SJCRH30 (cell line): Measurements from ENCODE around the gene SYNRG. TPM values are rescaled to one million over a fixed set of nuclear protein-coding genes. Genes with fewer than 3 reads are reported as not detected.
"Not testable (repeated sequence)": the region's sequence is repeated elsewhere in the genome, so short reads cannot be mapped to it uniquely, and the experiment has no call there.

Experiments
- DNase-seq, 2 experiments: peaks; one replicate each; pipeline ENCODE4 v3.0.0-alpha.2; 2015 to 2020
- H3K27ac ChIP-seq: fragments of 250-450 bp; sonication (Bioruptor Pico); 2 replicates; pipeline ENCODE4 v1.5.1; 2020; ENCODE audit warnings: mild to moderate bottlenecking, moderate library complexity
- H3K27me3 ChIP-seq: fragments of 250-450 bp; sonication (Bioruptor Pico); 2 replicates; pipeline ENCODE4 v1.5.1; 2020; ENCODE audit warnings: mild to moderate bottlenecking, moderate library complexity
- H3K36me3 ChIP-seq: fragments of 250-450 bp; sonication (Bioruptor Pico); 2 replicates; pipeline ENCODE4 v1.5.1; 2020; ENCODE audit warnings: mild to moderate bottlenecking, moderate library complexity
- H3K4me1 ChIP-seq: fragments of 250-450 bp; sonication (Bioruptor Pico); 2 replicates; pipeline ENCODE4 v1.5.1; 2020; ENCODE audit warnings: mild to moderate bottlenecking, moderate library complexity
- H3K4me3 ChIP-seq: fragments of 250-450 bp; sonication (Bioruptor Pico); 2 replicates; pipeline ENCODE4 v1.5.1; 2020; ENCODE audit warnings: mild to moderate bottlenecking, moderate library complexity
- H3K9me3 ChIP-seq: fragments of 250-450 bp; sonication (Bioruptor Pico); replicated peaks from 2 replicates; pipeline ENCODE4 v1.5.1; 2020; ENCODE audit warnings: mild to moderate bottlenecking, moderate library complexity
- total RNA-seq: library from RNA; depleted of rRNA; stranded (reverse); fragments of >200 nt; shearing (Covaris generic); gene quantifications from 2 replicates; pipeline ENCODE4 v1.2.3, GENCODE V29; 2014; rRNA removed

The SYNRG gene, protein sequence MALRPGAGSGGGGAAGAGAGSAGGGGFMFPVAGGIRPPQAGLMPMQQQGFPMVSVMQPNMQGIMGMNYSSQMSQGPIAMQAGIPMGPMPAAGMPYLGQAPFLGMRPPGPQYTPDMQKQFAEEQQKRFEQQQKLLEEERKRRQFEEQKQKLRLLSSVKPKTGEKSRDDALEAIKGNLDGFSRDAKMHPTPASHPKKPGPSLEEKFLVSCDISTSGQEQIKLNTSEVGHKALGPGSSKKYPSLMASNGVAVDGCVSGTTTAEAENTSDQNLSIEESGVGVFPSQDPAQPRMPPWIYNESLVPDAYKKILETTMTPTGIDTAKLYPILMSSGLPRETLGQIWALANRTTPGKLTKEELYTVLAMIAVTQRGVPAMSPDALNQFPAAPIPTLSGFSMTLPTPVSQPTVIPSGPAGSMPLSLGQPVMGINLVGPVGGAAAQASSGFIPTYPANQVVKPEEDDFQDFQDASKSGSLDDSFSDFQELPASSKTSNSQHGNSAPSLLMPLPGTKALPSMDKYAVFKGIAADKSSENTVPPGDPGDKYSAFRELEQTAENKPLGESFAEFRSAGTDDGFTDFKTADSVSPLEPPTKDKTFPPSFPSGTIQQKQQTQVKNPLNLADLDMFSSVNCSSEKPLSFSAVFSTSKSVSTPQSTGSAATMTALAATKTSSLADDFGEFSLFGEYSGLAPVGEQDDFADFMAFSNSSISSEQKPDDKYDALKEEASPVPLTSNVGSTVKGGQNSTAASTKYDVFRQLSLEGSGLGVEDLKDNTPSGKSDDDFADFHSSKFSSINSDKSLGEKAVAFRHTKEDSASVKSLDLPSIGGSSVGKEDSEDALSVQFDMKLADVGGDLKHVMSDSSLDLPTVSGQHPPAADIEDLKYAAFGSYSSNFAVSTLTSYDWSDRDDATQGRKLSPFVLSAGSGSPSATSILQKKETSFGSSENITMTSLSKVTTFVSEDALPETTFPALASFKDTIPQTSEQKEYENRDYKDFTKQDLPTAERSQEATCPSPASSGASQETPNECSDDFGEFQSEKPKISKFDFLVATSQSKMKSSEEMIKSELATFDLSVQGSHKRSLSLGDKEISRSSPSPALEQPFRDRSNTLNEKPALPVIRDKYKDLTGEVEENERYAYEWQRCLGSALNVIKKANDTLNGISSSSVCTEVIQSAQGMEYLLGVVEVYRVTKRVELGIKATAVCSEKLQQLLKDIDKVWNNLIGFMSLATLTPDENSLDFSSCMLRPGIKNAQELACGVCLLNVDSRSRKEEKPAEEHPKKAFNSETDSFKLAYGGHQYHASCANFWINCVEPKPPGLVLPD (N-terminal part only)
- total RNA-seq, result 14.8 and 16.5 TPM in 2 replicates

DNA sequence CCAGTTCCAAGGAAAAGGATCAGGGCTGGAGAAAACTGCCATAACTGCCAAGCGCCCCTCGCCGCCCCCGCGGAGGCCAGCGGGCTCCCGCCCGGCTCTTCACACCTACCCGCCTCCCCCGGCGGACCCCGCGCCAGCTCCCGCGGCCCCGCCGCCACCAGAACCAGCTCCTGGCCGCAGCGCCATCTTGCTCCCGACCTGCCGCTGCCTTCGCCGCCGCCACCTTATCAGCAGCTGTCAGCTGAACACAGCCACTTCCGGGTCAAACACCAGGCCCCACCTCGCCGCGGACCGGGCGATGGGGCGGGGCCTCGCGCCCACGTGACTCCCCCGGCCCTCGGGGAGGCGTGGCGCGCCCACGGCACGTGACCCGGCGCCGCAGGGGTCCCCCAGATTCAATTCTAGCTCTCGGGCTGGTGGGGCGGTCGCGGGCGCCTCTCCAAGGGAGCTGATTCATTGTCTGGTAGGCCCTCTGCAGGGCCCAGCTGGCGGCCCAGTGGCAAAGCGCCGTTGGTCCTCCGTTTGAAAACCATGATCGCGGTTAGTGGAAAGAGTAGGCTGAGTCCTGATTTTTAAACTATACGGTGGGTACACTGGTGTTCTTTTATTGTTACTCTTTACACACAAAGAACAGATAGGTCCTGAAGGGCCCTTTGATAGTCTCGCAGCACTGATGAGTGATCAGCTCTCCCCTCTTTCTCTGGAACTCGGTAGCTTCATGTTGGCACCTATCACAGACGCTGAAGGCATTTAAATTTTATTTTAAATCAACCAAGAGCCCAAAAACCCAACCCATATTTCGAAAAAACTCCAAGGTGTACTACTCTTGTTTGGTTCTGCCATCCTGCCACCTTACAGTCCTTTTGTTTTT is at the start of gene SYNRG:
TSS of gene SYNRG (minus strand) at position 249 of the 871 bp plus-strand sequence. CDS start at position 186, 63 bp downstream.
- peak within 1 kb of the TSS; percentile 85 for H3K27ac ChIP-seq
- DNase-seq, result peak; percentile 96 to 97
- H3K4me3 ChIP-seq, result peak within 1 kb of the TSS; percentile 91
- no peaks in the 10 kb centered on the region for H3K9me3 ChIP-seq
- no peaks in the 10 kb centered on the region for H3K4me1 ChIP-seq
- H3K36me3 ChIP-seq, result peaks cover 8% of the 10 kb centered on the region
- H3K27me3 ChIP-seq, result no peaks in the 10 kb centered on the region

DNA sequence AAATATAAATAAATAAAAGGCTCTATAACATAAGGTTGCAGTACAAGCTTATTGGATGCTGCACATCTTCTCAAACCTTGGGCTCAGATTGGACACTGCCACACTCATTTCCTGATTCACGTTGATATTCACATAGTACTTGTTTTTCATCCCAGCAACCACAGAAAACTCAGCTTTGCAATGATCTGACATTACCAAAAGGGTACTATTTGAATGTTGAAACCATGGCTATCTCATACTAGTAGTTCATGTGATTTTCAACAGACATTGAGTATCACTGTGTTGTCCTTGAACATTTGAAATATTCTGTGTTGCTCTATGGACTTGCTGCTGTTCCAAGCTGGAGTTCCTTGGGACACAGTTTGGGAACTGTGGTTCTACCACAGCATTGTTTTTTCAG is 48.0 kb upstream of the SYNRG start:
- no peak overlapping the region for H3K4me3 ChIP-seq
- no peaks in the 10 kb centered on the region for H3K4me1 ChIP-seq
- no peaks in the 10 kb centered on the region for H3K9me3 ChIP-seq
- DNase-seq, result no peak
- H3K27ac ChIP-seq, result no peak overlapping the region
- H3K27me3 ChIP-seq, result no peaks in the 10 kb centered on the region
- H3K36me3 ChIP-seq, result no peaks in the 10 kb centered on the region

DNA sequence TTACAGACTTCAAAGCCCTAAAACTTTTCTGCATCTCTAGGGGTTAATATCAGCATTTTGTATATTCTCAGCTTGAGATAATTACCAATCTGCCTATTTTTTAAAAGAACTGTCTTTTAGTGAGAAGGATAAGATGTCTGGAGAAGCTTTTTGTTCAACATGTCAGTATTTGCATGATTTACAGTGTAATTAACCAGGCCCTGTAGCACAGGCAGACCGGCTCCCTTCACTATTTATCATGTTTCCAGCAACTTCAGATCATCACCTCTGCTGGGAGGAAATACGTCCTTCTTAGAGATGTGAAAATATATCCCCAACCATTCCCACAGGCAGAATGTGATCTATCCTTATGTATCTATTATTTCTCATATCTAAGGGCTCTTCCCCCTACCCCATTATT is 42.6 kb upstream of the SYNRG start:
- Histone ChIP-seq H3K4me3 (no peak overlapping the region), H3K27ac (no peak overlapping the region), H3K27me3 (peaks cover 4% of the 10 kb centered on the region; the same call in 1 of the 2 replicates), H3K36me3 (no peaks in the 10 kb centered on the region), H3K4me1 (no peaks in the 10 kb centered on the region), H3K9me3 (no peaks in the 10 kb centered on the region)
- no peak for DNase-seq

DNA sequence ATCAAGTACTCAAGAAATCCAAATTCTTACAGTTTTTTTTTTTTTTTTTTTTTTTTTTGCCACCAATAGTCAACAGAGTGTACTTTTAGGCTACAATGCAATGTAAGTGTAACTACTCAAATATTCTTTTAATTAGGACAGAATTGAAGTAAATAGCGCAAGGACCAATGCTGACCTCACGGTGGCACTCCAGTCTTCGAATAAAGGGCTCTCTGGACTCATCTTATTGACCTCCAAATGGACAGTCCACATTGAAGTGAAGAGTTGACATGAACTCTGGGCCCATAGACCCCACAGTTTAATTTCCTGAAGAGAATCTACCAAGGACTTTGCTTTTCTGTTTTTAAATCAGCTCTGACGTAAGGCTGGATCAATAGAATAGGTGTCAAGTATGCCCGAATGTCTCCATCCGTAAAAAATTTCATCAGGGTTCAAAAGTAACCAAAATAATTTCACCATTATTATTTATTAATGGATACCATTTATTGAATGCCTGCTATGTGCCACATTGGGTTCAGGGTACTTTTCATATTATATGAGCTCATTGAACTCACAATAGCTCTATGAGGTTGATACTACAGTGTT is 41.3 kb upstream of the SYNRG start:
- no peaks in the 10 kb centered on the region for H3K4me1 ChIP-seq
- H3K36me3 ChIP-seq, result no peaks in the 10 kb centered on the region
- DNase-seq, result peak in 1 of 2 experiments; percentile 42
- no peak overlapping the region for H3K27ac ChIP-seq
- H3K9me3 ChIP-seq, result no peaks in the 10 kb centered on the region
- no peak overlapping the region for H3K4me3 ChIP-seq
- H3K27me3 ChIP-seq, result peaks cover 4% of the 10 kb centered on the region; the same call in 1 of the 2 replicates

DNA sequence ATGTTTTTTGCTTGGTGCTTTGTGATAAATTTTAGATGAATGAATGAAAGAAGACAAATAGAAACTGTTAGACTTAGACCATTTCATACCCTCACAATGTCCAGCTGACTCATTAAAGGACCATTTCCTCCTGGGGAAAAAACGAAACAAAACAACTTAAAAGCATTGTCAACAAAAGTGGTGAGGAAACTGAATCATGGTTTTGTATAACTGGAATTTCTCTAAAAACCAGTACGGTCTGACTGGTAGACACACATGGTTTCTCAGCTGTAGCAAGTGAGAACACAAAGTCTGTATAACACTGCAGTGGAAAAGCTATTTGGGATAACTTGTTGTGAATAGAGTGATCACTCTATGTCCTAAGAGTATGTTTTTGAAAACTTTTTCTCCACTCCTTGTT is 39.3 kb upstream of the SYNRG start:
- H3K9me3 ChIP-seq, result no peaks in the 10 kb centered on the region
- no peak for DNase-seq
- no peak overlapping the region for H3K4me3 ChIP-seq
- no peak overlapping the region for H3K27ac ChIP-seq
- no peaks in the 10 kb centered on the region for H3K36me3 ChIP-seq
- H3K27me3 ChIP-seq, result peaks cover 4% of the 10 kb centered on the region; the same call in 1 of the 2 replicates
- no peaks in the 10 kb centered on the region for H3K4me1 ChIP-seq

DNA sequence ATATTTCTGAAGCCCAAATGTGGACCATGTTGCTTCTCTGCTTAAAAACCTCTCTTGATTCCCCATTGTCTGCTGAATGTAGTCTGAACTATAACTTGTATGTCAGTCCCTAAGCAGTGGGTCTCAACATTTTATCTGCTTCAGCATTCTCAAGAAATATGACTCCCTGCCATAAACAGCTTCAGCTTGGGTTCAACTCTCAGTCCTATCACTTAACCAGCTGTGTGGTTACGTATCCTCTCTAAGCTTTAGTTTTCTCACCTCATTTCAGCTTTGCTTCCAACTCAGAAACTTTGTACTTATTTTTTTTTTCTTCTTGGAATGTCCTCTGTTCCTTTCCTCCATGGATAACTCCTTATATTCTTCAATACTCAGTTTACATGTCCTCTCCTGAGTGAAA is 38.6 kb upstream of the SYNRG start:
- no peak for DNase-seq
- H3K4me1 ChIP-seq, result no peaks in the 10 kb centered on the region
- no peaks in the 10 kb centered on the region for H3K9me3 ChIP-seq
- peaks cover 4% of the 10 kb centered on the region; the same call in 1 of the 2 replicates for H3K27me3 ChIP-seq
- no peak overlapping the region for H3K4me3 ChIP-seq
- H3K36me3 ChIP-seq, result no peaks in the 10 kb centered on the region
- no peak overlapping the region for H3K27ac ChIP-seq

DNA sequence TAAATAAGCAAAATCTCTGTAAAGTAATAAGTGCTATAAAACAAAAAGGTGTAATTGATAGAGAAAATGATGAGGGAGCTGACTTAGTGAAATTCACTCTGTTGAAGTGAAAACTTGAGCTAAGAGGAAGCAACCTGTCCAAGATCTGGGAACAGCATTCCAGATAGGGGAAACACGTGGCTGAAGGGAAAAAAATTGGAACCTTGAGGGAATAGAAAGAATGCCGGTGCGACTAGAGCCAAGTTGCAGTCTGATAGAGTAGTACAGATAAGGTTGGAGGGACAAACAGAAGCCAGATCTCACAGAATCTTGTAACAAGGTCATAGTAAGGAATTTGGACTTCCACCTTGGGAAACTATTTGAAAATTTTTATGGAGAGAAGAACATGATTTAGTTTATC is 34.7 kb upstream of the SYNRG start:
- Histone ChIP-seq H3K4me3 (peak overlapping the region; percentile 77), H3K27ac (no peak overlapping the region)
- peak in 1 of 2 experiments; percentile 22 for DNase-seq

DNA sequence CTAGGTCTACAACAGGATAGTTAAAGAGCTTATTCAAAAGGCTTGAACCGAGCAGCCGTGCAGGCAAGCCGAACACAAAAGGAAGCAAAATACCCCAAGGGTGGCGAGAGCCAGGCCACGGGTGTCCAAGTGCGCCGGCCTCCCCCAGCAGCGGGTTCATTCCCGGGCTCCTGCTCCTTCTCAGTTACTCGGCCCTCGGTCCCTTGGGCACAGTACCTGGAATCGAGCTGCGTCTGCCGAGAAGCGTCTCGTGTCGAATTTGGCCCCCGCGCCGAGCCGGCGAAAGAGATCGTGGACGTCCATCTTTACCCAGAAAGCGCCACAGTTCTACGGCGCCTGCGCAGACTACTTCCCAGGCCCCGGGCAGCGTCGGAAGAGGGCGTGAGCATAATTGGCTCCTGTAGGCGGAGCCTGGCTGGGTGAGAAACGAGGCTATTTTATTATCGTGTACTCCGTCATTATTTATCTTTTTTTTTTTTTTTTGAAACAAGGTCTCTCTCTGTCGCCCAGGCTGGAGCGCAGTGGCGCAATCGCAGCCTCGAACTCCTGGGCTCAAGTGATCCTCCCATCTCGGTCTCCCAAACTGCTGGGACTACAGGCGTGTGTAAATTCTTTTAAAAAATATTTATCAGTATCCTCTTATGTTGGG is 34.0 kb upstream of the SYNRG start, which contains the start of gene DDX52:
TSS of gene DDX52 (minus strand) at position 329 of the 649 bp plus-strand sequence. CDS start at position 303, 26 bp downstream.
- peaks cover 17% of the 10 kb centered on the region for H3K36me3 ChIP-seq
- H3K9me3 ChIP-seq, result no peaks in the 10 kb centered on the region
- H3K4me3 ChIP-seq, result peak within 1 kb of the TSS; percentile 77
- no peaks in the 10 kb centered on the region for H3K4me1 ChIP-seq
- no peaks in the 10 kb centered on the region for H3K27me3 ChIP-seq
- DNase-seq, result peak; percentile 85 to 91
- peak within 1 kb of the TSS; percentile 67 for H3K27ac ChIP-seq

More for the DNA sequence above, 34.7 kb upstream of the SYNRG start:
- no peaks in the 10 kb centered on the region for H3K4me1 ChIP-seq
- no peaks in the 10 kb centered on the region for H3K27me3 ChIP-seq
- no peaks in the 10 kb centered on the region for H3K9me3 ChIP-seq
- peaks cover 15% of the 10 kb centered on the region; the same call in 1 of the 2 replicates for H3K36me3 ChIP-seq

DNA sequence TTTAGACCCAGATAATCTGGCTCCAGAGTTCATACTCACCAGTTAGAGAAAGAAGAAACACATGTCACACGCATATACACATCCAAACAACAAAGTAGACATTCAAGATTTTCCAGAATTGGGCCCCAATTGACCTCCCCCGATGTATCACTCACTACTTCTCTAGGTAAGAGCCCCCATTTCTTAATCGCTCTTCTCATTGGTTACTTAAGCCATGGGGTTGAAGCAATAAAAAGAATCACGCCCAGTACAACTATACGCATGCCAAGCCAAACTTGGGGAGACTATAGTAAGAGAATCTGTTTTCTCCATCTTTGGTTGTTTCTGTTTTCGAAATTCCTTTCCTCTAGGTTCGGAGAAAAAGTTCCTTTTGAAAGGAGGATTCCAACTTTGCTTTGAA is 33.5 kb upstream of the SYNRG start:
- peaks cover 17% of the 10 kb centered on the region for H3K36me3 ChIP-seq
- H3K4me3 ChIP-seq, result peak overlapping the region; percentile 77
- peak; percentile 2 to 26 for DNase-seq
- H3K9me3 ChIP-seq, result no peaks in the 10 kb centered on the region
- no peaks in the 10 kb centered on the region for H3K4me1 ChIP-seq
- peak overlapping the region; percentile 67 for H3K27ac ChIP-seq
- no peaks in the 10 kb centered on the region for H3K27me3 ChIP-seq

DNA sequence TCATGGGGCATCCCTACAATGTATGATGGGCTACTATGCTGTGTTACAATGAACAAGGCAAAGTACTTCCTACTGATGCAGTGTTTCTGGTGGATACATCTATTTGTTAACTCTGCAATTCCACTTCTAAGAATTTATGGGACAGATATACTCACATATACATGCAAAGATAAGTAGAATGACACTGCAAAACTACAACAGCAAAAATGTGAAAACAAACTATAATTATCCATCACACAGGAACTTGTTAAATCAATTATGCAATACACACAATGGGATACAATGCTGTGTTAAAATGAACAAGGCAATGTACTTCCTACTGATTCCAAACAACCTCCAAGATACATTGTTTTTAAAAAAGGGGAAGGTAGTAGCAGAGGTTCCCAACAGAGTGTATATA is 30.8 kb upstream of the SYNRG start:
- no peak for DNase-seq
- Histone ChIP-seq H3K9me3 (no peaks in the 10 kb centered on the region), H3K4me3 (no peak overlapping the region), H3K27ac (no peak overlapping the region), H3K4me1 (no peaks in the 10 kb centered on the region), H3K27me3 (no peaks in the 10 kb centered on the region), H3K36me3 (peaks cover 31% of the 10 kb centered on the region)

DNA sequence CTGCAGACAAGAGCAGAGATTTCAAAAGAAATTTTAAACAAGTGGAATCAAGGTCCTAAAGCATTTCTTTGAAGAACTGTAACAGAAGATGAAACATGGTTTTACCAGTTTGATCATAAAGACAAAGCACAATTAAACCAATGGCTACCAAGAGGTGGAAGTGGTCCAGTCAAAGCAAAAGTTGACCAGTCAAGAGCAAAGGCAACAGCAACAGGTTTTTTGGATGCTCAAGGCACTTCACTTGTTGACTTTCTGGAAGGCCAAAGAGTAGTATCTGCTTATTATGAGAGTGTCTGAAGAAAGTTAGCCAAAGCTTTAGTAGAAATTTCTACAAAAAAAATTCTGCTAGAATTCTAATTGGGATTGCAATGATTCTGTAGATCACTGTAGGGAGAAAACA is 28.7 kb upstream of the SYNRG start:
- Histone ChIP-seq H3K9me3 (no peaks in the 10 kb centered on the region), H3K27ac (no peak overlapping the region), H3K27me3 (no peaks in the 10 kb centered on the region), H3K36me3 (peaks cover 34% of the 10 kb centered on the region), H3K4me3 (no peak overlapping the region), H3K4me1 (no peaks in the 10 kb centered on the region)
- no peak for DNase-seq

DNA sequence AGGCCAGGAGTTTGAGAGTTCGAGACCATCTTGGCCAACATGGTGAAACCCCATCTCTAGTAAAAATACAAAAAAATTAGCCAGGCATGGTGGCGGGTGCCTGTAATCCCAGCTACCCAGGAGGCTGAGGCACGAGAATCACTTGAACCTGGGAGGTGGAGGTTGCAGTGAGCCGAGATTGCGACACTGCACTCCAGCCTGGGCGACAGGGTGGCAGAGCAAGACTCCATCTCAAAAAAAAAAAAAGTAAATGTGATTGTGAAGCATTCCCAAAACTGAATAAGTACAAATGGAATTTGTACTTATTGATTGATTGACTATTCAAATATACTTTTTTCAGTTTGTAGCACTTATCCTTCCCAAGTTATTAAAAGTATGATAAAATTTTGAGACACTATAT is 7.2 kb upstream of the SYNRG start:
- H3K27ac ChIP-seq, H3K4me1 ChIP-seq, H3K27me3 ChIP-seq, DNase-seq, H3K9me3 ChIP-seq, H3K4me3 ChIP-seq: not testable (repeated sequence)
- H3K36me3 ChIP-seq, result peaks cover 51% of the 10 kb centered on the region

DNA sequence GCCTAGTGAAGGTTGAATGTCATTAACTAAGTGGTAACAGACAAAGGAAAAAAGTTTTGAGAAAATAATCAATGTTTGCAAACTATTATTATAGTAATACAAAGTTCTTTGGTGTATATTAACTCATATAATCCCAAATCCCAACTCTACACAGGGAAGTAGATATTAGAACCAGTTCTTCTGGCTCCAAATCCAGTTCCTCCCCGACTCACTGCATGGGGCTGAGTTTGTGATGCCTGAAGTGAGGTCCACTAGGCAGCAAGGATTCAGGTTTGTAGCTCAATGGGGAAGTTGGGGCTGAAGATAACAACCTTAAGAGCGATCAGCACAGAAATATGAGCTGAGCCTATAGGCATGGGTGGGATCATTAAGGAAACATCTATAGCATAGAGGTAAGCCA is 5.6 kb upstream of the SYNRG start:
- Histone ChIP-seq H3K36me3 (peaks cover 39% of the 10 kb centered on the region), H3K27me3 (no peaks in the 10 kb centered on the region), H3K27ac (no peak overlapping the region), H3K9me3 (no peaks in the 10 kb centered on the region), H3K4me1 (no peaks in the 10 kb centered on the region), H3K4me3 (no peak overlapping the region)
- no peak for DNase-seq
